Mammary epithelial cell (primary cell): Measurements from ENCODE around the gene KCP.

Source experiments
- EZH2 ChIP-seq: IDR thresholded peaks from 2 replicates; pipeline ENCODE4 v1.6.1; 2012; ENCODE audit warnings: low read length, inconsistent platforms, borderline replicate concordance
- TF ChIP-seq, protein P1 (sequence below), 2 donors: IDR thresholded peaks in 1 of 2; conservative IDR thresholded peaks in 1 of 2; 2 replicates each; pipeline ENCODE4 v1.5.1; 2011 to 2012; ENCODE audit warnings: inconsistent platforms in 2 of 2, low read length in 2 of 2, mild to moderate bottlenecking in 2 of 2, control low read depth in 1 of 2, low read depth in 1 of 2; ENCODE audit not compliant: insufficient read depth in 1 of 2; ENCODE audit errors: extremely low read depth in 1 of 2

DNA sequence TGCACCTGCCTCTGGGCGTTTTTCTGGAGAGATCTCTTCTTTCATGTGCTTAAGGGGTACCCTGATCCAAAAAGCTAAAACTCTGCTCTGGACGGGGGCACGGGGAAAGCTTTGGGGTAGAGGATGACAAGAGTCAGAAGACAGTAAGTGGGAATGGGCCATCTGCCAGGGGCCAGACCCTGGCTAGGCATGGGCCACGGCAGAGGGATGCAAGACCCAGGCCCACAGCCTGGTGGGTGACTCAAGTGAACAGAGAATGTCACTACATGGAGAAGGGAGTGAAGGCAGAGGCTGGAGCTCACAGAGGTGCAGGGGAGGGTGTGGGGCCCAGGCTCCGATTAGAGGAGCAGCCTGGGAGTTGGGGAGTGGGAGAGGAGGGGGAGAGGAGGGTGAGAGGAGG, 65.0 kb downstream of the KCP start:
- TF ChIP-seq, protein P1, sequence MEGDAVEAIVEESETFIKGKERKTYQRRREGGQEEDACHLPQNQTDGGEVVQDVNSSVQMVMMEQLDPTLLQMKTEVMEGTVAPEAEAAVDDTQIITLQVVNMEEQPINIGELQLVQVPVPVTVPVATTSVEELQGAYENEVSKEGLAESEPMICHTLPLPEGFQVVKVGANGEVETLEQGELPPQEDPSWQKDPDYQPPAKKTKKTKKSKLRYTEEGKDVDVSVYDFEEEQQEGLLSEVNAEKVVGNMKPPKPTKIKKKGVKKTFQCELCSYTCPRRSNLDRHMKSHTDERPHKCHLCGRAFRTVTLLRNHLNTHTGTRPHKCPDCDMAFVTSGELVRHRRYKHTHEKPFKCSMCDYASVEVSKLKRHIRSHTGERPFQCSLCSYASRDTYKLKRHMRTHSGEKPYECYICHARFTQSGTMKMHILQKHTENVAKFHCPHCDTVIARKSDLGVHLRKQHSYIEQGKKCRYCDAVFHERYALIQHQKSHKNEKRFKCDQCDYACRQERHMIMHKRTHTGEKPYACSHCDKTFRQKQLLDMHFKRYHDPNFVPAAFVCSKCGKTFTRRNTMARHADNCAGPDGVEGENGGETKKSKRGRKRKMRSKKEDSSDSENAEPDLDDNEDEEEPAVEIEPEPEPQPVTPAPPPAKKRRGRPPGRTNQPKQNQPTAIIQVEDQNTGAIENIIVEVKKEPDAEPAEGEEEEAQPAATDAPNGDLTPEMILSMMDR (conservative IDR thresholded peaks at IDR 0.05 in 1 of 2, IDR thresholded peaks at IDR 0.05 in 1 of 2; ENCODE audit: extremely low read depth in 1 of 2, insufficient read depth in 1 of 2, low read depth in 1 of 2, low read length in 2 of 2) = no peak
- no peak for TF ChIP-seq EZH2
